HG02885 (cell line): ENCODE data around the gene BPNT1.
"Not testable (repeated sequence)": the region's sequence is repeated elsewhere in the genome, so short reads cannot be mapped to it uniquely, and the experiment has no call there.

Experiments used
- ATAC-seq: cut with Tn5 transposase; IDR thresholded peaks from one replicate; pipeline ENCODE4 v1.9.1; 2021; ENCODE audit warnings: mild to moderate bottlenecking; ENCODE audit not compliant: unreplicated experiment, poor library complexity

Gene BPNT1

DNA sequence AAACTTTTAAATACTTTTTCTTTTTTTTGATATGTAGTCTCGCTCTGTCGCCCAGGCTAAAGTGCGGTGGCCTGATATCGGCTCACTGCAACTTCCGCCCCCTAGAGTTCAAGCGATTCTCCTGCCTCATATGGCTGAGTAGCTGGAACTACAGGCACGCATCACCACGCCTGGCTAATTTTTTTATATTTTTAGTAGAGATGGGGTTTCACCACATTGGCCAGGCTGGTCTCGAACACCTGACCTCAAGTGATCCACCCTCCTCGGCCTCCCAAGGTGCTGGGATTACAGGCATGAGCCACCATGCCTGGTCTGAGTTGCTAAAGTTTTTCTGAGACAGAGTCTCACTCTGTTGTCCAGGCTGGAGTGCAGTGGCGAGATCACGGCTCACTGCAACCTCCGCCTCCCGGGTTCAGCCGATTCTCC is 3.3 kb downstream of the BPNT1 start:
- peak; percentile 58 for ATAC-seq

DNA sequence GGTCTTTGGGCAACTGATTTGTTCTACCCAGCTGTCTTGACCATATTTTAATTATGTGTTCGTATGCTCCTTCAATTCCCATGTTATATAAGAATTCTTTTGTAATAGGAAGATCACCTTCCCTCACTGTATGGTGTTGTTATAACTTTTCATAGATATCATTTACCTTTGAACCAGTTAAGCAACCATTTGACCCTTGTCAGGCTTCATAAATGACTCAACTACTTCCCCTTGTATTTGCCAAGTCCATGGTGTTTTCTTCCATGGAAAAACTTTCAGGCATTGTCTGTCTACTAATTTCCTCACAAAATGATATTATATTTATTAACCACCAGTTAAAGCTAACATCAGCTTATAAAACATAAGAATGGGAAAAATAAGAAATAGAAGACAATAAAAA is 5.1 kb downstream of the BPNT1 start:
- ATAC-seq: no peak

GRCh38 chr1:220077887-220078286 is 11.7 kb downstream of the BPNT1 start:
- no peak for ATAC-seq

DNA sequence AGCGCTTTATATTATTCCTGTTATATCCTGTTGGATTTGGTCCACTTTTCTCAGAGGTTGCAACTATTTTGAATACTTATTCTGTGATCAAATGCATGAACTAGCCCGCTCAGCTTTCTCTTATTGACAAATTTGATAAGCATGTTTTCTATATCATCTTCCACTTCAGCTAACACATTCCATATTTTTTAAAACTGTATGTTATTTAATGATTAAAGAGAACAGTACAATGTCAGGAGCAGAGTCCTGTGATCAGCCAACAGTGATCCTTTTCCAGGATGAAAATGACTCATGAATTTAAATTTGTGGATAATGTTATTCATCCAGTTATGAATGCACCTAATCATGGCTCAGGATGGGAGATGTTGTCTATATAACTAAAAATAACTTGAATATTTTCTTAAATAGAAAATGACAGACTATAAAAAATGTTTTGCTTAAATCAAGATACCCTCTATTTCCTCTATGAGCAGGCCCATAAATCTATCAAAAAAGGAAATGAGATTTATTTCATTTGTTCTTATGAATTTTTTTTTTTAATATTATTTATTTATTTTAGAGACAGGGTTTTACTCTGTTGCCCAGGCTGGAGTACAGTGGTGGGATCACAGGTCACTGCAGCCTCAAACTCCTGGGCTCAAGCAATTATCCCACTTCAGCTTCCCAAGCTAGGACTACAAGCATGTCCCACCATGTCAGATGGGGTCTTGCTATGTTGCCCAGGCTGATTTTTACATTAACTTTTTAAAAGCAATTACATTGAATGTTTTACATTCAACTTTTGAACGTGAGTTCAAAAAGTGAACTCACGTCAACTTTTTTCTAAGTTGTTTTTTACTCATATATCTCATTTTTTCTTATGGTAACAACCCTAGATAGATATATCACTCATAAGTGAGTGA is 12.5 kb downstream of the BPNT1 start:
- no peak for ATAC-seq

GRCh38 chr1:220067269-220068204 is 22.1 kb downstream of the BPNT1 start:
- no peak for ATAC-seq

DNA sequence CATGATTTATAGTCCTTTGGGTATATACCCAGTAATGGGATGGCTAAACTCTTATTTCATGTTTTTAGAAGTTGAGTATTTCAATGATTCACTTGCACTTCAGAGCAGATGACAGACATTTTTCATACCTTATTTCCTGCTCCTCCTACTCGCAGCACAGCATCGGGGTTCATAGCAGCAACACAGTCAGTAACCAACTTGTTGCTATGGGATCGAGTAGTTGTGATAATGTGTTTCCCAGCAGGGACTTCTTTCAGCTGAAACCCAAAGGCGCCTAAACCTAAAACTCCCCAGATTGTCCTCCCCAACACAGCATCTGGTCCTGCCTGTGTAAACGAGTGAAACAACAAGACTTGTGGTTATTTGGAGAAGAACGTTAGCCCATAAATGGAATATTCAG is 27.0 kb downstream of the BPNT1 start:
- ATAC-seq: no peak

DNA sequence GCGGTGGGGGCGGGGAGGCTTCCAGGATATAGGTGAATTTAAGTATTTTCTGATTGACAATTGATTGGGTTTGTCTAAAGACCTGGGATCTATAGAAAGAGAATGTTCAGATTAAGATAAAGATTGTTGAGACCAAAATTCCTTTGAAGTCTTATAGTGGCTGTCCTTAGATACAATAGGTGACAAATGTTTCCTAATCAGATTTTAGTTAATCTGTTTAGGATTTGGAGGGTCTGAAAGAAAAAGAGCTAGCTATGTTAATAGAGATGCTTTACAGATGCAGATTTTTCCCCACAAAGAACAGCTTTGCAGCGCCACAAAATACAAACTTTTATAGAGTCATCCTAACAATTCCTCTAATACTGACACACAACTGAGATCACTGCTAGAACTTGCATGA is 28.7 kb downstream of the BPNT1 start:
- no peak for ATAC-seq

DNA sequence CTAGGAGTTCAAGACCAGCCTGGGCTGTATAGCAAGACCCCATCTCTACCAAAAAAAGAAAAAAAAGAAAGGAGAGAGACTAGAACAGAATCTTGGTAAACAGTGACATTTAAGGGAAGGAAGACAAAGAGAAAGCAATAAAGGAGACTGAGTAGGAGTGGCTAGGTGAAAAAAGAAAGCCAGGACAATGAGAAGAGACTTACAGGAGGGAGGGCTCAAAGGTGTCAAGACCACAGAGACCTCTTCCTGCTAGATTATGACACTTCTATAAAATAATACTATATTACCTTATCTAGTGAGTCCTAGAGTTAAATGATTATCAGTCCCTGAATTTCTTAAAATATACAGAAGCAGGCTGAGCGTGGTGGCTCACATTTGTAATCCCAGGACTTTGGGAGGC is 33.2 kb downstream of the BPNT1 start:
- no peak for ATAC-seq

GRCh38 chr1:220046052-220046930 is 43.3 kb downstream of the BPNT1 start, which contains the start of gene EPRS1:
TSS of gene EPRS1 (minus strand) at chr1:220046505. CDS start at chr1:220046388, 117 bp downstream.
- peak; percentile 98 for ATAC-seq

- no peak for ATAC-seq
Measured at GRCh38 chr1:220045356-220046051, 44.1 kb downstream of the BPNT1 start.

DNA sequence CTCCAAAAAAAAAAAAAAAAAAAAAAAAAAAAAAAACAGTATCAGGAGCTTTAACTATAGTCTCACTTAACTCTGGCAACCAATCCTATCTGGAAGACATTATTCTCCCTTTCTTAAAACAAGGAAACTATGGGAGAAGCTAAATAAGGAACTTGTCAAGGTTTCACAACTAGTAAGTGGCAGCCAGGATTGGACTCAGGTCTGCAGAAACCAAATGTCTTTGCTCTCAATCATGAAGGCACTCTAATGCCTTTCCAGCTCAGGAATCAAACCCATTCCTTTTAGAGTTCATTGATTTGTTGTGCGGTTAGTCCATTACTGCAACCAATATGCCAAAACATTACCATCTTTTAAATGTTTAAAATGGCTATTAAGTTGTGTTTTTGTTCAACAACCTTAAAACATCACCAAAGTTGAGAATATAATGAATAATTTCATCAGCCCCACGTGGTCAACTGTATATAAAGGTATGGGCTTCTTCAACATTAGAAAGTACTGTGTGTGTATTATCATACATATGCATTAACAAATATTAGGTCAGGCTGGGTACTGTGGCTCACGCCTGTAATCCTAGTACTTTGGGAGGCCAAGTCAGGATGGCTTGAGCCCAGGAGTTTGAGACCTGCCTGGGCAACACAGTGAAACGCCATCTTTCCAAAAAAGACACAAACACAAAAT is 44.8 kb downstream of the BPNT1 start:
- ATAC-seq: no peak

DNA sequence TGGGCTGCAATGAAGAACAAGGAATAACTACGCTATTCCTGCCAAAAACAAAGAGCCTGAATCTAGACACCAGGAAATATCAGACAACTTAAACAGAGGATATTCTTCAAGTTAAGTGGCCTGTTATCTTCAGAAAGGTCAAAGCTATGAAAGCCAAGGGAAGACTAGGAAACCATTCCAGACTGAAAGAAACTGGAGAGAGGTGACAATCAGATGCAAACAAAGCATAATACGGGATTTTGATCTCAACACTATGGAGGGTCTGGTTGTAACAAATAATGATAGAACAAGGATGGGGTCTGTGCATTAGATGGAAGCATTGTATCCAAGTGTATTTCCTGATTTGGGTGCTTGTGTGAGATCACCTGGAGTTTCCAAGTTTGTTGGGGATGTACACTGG is 45.9 kb downstream of the BPNT1 start:
- no peak for ATAC-seq

GRCh38 chr1:220040028-220040596 is 49.5 kb downstream of the BPNT1 start:
- no peak for ATAC-seq

DNA sequence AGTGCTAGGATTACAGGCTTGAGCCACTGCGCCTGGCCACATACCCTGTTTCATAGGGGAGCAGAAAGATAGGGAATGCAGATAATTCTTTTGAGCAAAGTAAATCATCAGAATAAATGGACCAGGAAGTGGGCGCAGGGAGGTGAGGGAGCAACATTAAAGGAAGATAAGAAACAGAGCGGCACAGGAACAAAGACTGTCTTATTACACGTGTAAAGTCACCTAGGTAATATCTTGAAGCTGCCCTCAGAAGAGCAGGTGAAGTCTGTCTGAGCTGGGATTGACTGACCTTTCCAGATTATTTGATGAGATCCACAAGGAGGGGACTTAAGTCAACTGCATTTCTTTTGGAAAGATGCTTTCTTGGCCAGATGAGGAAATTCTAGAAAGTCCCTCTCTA is 50.9 kb downstream of the BPNT1 start:
- ATAC-seq: no peak

DNA sequence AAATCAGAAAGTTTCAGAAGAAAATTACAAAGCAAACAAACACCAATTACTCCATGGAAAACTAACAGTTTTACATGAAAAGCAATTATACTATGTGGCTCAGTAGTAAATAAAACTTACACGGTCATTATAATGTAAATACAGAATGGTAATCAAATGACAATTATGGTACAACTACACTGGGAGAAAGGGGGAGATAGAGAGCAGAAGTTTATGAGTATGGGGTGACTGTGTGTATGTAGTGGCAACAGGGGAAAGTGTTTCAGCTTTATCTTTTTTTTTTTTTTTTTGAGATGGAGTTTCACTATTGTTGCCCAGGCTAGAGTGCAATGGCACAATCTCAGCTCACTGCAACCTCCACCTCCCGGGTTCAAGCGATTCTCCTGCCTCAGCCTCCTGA is 51.8 kb downstream of the BPNT1 start:
- not testable (repeated sequence) for ATAC-seq

GRCh38 chr1:220032911-220033310 is 56.7 kb downstream of the BPNT1 start:
- ATAC-seq: no peak

DNA sequence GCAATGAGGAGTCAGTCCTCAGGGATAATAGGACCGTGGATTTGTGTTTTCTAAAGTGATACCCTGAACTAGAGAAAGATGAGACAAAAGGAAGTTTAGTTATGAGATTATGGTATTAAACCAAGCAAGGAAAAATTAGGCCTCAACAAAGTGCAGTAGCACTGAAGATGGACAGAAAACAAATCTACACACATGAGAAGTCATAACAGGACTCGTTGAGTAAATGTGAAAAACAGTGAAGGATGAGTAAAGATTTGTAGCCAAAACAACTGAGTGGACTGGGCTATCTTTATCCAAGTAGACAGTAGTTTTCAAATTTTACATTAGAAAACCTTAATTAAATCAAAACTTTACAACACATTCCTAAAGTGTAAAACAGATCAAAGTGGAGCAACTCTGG is 58.3 kb downstream of the BPNT1 start:
- ATAC-seq: peak; percentile 68

- no peak for ATAC-seq
Measured at GRCh38 chr1:220028346-220028895, 61.2 kb downstream of the BPNT1 start.
